K562 (cell line): ENCODE measurements around the gene KRT8. TPM values are rescaled to one million over a fixed set of nuclear protein-coding genes. Genes with fewer than 3 reads are reported as not detected.

ENCODE experiments used
- DIDO1 ChIP-seq: fragments of 450-650 bp; IDR thresholded peaks from 2 replicates; pipeline ENCODE4 v1.6.1; 2016; ENCODE audit warnings: low read depth, missing biosample characterization, missing genetic modification characterization
- EP300 ChIP-seq: IDR thresholded peaks from 2 replicates; pipeline ENCODE4 v1.6.1; 2012; ENCODE audit warnings: low read length, improper control_type of control experiment
- GABPA ChIP-seq: fragments of 200-800 bp; sonication (Bioruptor generic); conservative IDR thresholded peaks from 2 replicates; pipeline ENCODE4 v1.6.1; 2016; ENCODE audit warnings: low read depth, missing genetic modification characterization, missing compliant biosample characterization
- HSF4 ChIP-seq: fragments of 250-450 bp; sonication (Bioruptor Pico); IDR thresholded peaks from 2 replicates; pipeline ENCODE4 v2.1.2; 2022; ENCODE audit warnings: mild to moderate bottlenecking, moderate library complexity, borderline replicate concordance
- IFI16 ChIP-seq: fragments of 250-450 bp; sonication (Bioruptor Pico); IDR thresholded peaks from 2 replicates; pipeline ENCODE4 v2.1.2; 2022; ENCODE audit warnings: mild to moderate bottlenecking, inconsistent platforms
- MEIS2 ChIP-seq: fragments of 450-650 bp; IDR thresholded peaks from 2 replicates; pipeline ENCODE4 v1.6.1; 2014; ENCODE audit warnings: mild to moderate bottlenecking; ENCODE audit not compliant: partially characterized antibody
- OTX1 ChIP-seq: fragments of 450-650 bp; formaldehyde crosslinking; IDR thresholded peaks from 2 replicates; pipeline ENCODE4 v1.4.0; 2022; ENCODE audit warnings: mild to moderate bottlenecking
- RCOR1 ChIP-seq, 2 experiments: IDR thresholded peaks; 2 replicates each; pipeline ENCODE4 v1.6.1; 2012; ENCODE audit warnings: low read depth in 2 of 2, low read length in 2 of 2, borderline replicate concordance in 1 of 2, improper control_type of control experiment in 1 of 2
- TGIF2 ChIP-seq: sonication (generic); formaldehyde crosslinking; IDR thresholded peaks from 2 replicates; pipeline ENCODE4 v1.8.1; 2022; ENCODE audit warnings: mild to moderate bottlenecking, missing genetic modification reagents, moderate library complexity
- XRCC4 ChIP-seq: IDR thresholded peaks from one replicate; pipeline ENCODE4 v1.6.1; 2011; ENCODE audit not compliant: insufficient read depth, insufficient read length; ENCODE audit errors: extremely low read depth
- YBX1 ChIP-seq: fragments of 450-650 bp; IDR thresholded peaks from 2 replicates; pipeline ENCODE4 v1.7.1; 2016; ENCODE audit warnings: mild to moderate bottlenecking
- ZNF3 ChIP-seq: fragments of 250-450 bp; sonication (Bioruptor Pico); IDR thresholded peaks from 2 replicates; pipeline ENCODE4 v1.5.0; 2021; ENCODE audit warnings: mild to moderate bottlenecking, moderate library complexity
- ZNF79 ChIP-seq: fragments of 250-450 bp; sonication (Bioruptor Pico); IDR thresholded peaks from 2 replicates; pipeline ENCODE4 v1.4.0; 2020; ENCODE audit warnings: low read depth, mild to moderate bottlenecking, moderate library complexity
- polyA plus RNA-seq, 8 experiments: library from polyadenylated mRNA; depleted of rRNA in 4 of 8; stranded (reverse) in 5 of 8; unstranded in 3 of 8; fragments of >200 nt; fragmentation: Nextera tagmentation in 2 of 8; fragmentation: Illumina TruSeq in 1 of 8; extraction: Ambion mirVana in 2 of 8; extraction: Trizol in 1 of 8; gene quantifications; 2 replicates each; pipeline versions ENCODE4 v1.2.1 to v1.2.3, GENCODE V29; 2011 to 2014; ENCODE audit warnings: inconsistent platforms in 1 of 8, missing spikeins in 1 of 8
- total RNA-seq, 7 experiments: library from RNA; depleted of rRNA in 6 of 7; stranded (reverse); fragments of >200 nt in 6 of 7; fragmentation: Illumina TruSeq in 2 of 7; extraction: Trizol in 2 of 7; gene quantifications; 2 replicates each; pipeline versions ENCODE4 v1.2.1 to v1.2.3, GENCODE V29; 2011 to 2021; ENCODE audit warnings: low replicate concordance in 1 of 7
- TF ChIP-seq, protein P1 (sequence below): fragments of 450-650 bp; IDR thresholded peaks from 2 replicates; pipeline ENCODE4 v1.6.1; 2016; ENCODE audit warnings: low read depth
- TF ChIP-seq, protein P2 (sequence below): sonication (generic); formaldehyde crosslinking; IDR thresholded peaks from 2 replicates; pipeline ENCODE4 v1.8.0; 2023; ENCODE audit warnings: mild to moderate bottlenecking, missing genetic modification reagents
- TF ChIP-seq, protein P3 (sequence below): fragments of 250-450 bp; sonication (Bioruptor Pico); IDR thresholded peaks from 2 replicates; pipeline ENCODE4 v1.8.0; 2022; ENCODE audit warnings: moderate library complexity, mild to moderate bottlenecking, inconsistent platforms

Gene KRT8
- total and polyA plus RNA-seq, 9 of the 15 experiments (the other 6 are each of a cell fraction or from before 2014, with no cell fraction given): 41.5 to 661 (median 260) TPM

DNA sequence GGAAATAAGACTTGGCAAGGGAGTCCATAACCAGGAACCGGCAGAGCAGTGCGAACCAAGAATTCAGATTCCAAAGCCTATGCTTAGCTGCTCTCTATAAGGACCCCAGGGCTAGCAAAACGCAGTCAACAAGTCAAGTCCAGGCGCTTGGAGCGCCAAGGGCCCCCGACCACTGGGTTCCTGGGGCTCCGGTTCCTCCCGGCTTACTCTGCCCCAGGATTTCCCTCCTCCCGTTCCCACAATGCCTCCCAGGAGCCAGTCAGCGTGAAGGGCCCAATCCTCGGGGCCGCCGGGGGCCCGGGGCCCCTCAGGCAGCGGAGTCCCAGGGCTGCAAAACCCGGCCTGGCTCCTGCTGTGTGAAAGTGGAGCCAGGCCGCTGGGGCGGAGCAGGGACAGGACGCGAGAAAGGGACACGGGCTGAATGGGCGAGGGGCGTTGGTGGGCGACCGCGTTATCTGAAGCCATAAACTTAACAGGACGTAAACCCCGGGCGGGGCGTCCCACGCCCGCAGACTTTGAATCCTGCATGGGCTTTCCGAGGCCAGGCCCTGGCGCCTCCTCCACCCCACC lies 1.5 kb downstream of the KRT8 start (continued):
- TF ChIP-seq, protein P1, sequence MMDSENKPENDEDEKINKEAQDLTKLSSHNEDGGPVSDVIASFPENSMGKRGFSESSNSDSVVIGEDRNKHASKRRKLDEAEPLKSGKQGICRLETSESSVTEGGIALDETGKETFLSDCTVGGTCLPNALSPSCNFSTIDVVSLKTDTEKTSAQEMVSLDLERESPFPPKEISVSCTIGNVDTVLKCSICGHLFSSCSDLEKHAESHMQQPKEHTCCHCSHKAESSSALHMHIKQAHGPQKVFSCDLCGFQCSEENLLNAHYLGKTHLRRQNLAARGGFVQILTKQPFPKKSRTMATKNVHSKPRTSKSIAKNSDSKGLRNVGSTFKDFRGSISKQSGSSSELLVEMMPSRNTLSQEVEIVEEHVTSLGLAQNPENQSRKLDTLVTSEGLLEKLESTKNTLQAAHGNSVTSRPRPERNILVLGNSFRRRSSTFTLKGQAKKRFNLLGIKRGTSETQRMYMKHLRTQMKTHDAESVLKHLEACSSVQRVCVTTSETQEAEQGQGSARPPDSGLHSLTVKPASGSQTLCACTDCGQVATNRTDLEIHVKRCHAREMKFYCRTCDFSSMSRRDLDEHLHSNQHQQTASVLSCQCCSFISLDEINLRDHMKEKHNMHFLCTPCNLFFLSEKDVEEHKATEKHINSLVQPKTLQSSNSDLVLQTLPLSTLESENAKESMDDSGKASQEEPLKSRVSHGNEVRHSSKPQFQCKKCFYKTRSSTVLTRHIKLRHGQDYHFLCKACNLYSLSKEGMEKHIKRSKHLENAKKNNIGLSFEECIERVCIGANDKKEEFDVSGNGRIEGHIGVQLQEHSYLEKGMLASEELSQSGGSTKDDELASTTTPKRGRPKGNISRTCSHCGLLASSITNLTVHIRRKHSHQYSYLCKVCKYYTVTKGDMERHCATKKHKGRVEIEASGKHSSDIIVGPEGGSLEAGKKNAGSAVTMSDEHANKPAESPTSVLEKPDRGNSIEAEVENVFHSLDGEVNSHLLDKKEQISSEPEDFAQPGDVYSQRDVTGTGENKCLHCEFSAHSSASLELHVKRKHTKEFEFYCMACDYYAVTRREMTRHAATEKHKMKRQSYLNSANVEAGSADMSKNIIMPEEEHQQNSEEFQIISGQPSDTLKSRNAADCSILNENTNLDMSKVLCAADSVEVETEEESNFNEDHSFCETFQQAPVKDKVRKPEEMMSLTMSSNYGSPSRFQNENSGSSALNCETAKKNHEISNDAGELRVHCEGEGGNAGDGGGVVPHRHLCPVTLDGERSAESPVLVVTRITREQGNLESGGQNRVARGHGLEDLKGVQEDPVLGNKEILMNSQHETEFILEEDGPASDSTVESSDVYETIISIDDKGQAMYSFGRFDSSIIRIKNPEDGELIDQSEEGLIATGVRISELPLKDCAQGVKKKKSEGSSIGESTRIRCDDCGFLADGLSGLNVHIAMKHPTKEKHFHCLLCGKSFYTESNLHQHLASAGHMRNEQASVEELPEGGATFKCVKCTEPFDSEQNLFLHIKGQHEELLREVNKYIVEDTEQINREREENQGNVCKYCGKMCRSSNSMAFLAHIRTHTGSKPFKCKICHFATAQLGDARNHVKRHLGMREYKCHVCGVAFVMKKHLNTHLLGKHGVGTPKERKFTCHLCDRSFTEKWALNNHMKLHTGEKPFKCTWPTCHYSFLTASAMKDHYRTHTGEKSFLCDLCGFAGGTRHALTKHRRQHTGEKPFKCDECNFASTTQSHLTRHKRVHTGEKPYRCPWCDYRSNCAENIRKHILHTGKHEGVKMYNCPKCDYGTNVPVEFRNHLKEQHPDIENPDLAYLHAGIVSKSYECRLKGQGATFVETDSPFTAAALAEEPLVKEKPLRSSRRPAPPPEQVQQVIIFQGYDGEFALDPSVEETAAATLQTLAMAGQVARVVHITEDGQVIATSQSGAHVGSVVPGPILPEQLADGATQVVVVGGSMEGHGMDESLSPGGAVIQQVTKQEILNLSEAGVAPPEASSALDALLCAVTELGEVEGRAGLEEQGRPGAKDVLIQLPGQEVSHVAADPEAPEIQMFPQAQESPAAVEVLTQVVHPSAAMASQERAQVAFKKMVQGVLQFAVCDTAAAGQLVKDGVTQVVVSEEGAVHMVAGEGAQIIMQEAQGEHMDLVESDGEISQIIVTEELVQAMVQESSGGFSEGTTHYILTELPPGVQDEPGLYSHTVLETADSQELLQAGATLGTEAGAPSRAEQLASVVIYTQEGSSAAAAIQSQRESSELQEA: no peak
- TF ChIP-seq IFI16 (CRISPR knock-in tag) (no peak), XRCC4 (no peak), DIDO1 (tag) (peak; percentile 54; the same call in 1 of the 2 replicates), ZNF79 (CRISPR knock-in tag) (no peak), OTX1 (no peak), MEIS2 (no peak), TGIF2 (no peak), GABPA (tag) (no peak), ZNF3 (CRISPR knock-in tag) (no peak), YBX1 (no peak), EP300 (peak; percentile 30; the same call in 1 of the 2 replicates), HSF4 (no peak), RCOR1 (IDR thresholded peaks at IDR 0.05; ENCODE audit: borderline replicate concordance in 1 of 2, low read depth in 2 of 2, low read length in 2 of 2) (no peak)
- TF ChIP-seq, protein P2, sequence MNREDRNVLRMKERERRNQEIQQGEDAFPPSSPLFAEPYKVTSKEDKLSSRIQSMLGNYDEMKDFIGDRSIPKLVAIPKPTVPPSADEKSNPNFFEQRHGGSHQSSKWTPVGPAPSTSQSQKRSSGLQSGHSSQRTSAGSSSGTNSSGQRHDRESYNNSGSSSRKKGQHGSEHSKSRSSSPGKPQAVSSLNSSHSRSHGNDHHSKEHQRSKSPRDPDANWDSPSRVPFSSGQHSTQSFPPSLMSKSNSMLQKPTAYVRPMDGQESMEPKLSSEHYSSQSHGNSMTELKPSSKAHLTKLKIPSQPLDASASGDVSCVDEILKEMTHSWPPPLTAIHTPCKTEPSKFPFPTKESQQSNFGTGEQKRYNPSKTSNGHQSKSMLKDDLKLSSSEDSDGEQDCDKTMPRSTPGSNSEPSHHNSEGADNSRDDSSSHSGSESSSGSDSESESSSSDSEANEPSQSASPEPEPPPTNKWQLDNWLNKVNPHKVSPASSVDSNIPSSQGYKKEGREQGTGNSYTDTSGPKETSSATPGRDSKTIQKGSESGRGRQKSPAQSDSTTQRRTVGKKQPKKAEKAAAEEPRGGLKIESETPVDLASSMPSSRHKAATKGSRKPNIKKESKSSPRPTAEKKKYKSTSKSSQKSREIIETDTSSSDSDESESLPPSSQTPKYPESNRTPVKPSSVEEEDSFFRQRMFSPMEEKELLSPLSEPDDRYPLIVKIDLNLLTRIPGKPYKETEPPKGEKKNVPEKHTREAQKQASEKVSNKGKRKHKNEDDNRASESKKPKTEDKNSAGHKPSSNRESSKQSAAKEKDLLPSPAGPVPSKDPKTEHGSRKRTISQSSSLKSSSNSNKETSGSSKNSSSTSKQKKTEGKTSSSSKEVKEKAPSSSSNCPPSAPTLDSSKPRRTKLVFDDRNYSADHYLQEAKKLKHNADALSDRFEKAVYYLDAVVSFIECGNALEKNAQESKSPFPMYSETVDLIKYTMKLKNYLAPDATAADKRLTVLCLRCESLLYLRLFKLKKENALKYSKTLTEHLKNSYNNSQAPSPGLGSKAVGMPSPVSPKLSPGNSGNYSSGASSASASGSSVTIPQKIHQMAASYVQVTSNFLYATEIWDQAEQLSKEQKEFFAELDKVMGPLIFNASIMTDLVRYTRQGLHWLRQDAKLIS (CRISPR knock-in tag): no peak
- TF ChIP-seq, protein P3, sequence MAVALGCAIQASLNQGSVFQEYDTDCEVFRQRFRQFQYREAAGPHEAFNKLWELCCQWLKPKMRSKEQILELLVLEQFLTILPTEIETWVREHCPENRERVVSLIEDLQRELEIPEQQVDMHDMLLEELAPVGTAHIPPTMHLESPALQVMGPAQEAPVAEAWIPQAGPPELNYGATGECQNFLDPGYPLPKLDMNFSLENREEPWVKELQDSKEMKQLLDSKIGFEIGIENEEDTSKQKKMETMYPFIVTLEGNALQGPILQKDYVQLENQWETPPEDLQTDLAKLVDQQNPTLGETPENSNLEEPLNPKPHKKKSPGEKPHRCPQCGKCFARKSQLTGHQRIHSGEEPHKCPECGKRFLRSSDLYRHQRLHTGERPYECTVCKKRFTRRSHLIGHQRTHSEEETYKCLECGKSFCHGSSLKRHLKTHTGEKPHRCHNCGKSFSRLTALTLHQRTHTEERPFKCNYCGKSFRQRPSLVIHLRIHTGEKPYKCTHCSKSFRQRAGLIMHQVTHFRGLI (CRISPR knock-in tag): no peak
